ENCODE data around the gene DARS1. TPM values are rescaled to one million over a fixed set of nuclear protein-coding genes. Genes with fewer than 3 reads are reported as not detected.

The DARS1 gene
- polyA plus RNA-seq, 3 donors, result 24.4 to 53.0 (median 46.2) TPM

- Histone ChIP-seq H3K27me3 (ENCODE audit: control insufficient read depth in 2 of 2, insufficient read depth in 2 of 2, low read length in 2 of 2) (no peaks in the 10 kb centered on the region), H3K27ac (ENCODE audit: low read depth in 1 of 2, low read length in 2 of 2) (peak overlapping the region; percentile 85 to 90), H2AFZ (ENCODE audit: insufficient read depth, low read depth, low read length, poor library complexity, severe bottlenecking) (no peak overlapping the region), H3K4me3 (replicated peaks in 1 of 3; ENCODE audit: low read depth in 2 of 3, low read length in 3 of 3) (peak overlapping the region in 1 of 3 experiments; percentile 30), H3K79me2 (ENCODE audit: insufficient read depth, low read length) (peaks cover 43% of the 10 kb centered on the region), H4K20me1 (ENCODE audit: insufficient read depth, low read length) (no peaks in the 10 kb centered on the region), H3K9ac (ENCODE audit: insufficient read depth, low read length, poor library complexity, severe bottlenecking) (no peak overlapping the region), H3K9me3 (replicated peaks in 1 of 2; ENCODE audit: control insufficient read depth in 1 of 2, insufficient read depth in 1 of 2, low read length in 2 of 2) (no peaks in the 10 kb centered on the region), H3K4me1 (ENCODE audit: control insufficient read depth in 1 of 2, insufficient read depth in 2 of 2, low read length in 2 of 2) (peaks cover 100% of the 10 kb centered on the region in 2 donors), H3K36me3 (replicated peaks in 1 of 2; ENCODE audit: control insufficient read depth in 1 of 2, insufficient read depth in 2 of 2, low read length in 2 of 2) (no peaks in the 10 kb centered on the region), H3K4me2 (replicated peaks; ENCODE audit: extremely low read depth, low read length, poor library complexity, severe bottlenecking) (peak overlapping the region; percentile 42)
- intact Hi-C loops (cut with micrococcal nuclease), result no loop called here
- no peak overlapping the region for H3K4me3 Mint-ChIP-seq
- WGBS (ENCODE audit: insufficient coverage), result 0% methylated on average over 2 of the region's 5 CpGs
- H3K4me1 Mint-ChIP-seq, result peaks cover 91% of the 10 kb centered on the region
- no peaks in the 10 kb centered on the region for H3K9me3 Mint-ChIP-seq
- peak overlapping the region; percentile 82 to 97 (median 94) for H3K27ac Mint-ChIP-seq
- peak; percentile 70 to 81 (median 76) for DNase-seq
- no peaks in the 10 kb centered on the region for H3K36me3 Mint-ChIP-seq
- no peaks in the 10 kb centered on the region for H3K27me3 Mint-ChIP-seq (ENCODE audit: low read depth in 3 of 3)
- no peak for TF ChIP-seq CTCF (IDR thresholded peaks at IDR 0.05)
Measured at GRCh38 chr2:136019306-136019705, 33.9 kb upstream of the DARS1 start.

- Histone ChIP-seq H3K4me3 (replicated peaks in 1 of 3; ENCODE audit: low read depth in 2 of 3, low read length in 3 of 3) (peak overlapping the region in 1 of 3 experiments; percentile 30), H3K36me3 (replicated peaks in 1 of 2; ENCODE audit: control insufficient read depth in 1 of 2, insufficient read depth in 2 of 2, low read length in 2 of 2) (no peaks in the 10 kb centered on the region), H3K9ac (ENCODE audit: insufficient read depth, low read length, poor library complexity, severe bottlenecking) (no peak overlapping the region), H3K27ac (ENCODE audit: low read depth in 1 of 2, low read length in 2 of 2) (peak overlapping the region; percentile 75 to 85), H4K20me1 (ENCODE audit: insufficient read depth, low read length) (no peaks in the 10 kb centered on the region), H3K4me1 (ENCODE audit: control insufficient read depth in 1 of 2, insufficient read depth in 2 of 2, low read length in 2 of 2) (peaks cover 99 to 100% of the 10 kb centered on the region in 2 donors), H3K9me3 (replicated peaks in 1 of 2; ENCODE audit: control insufficient read depth in 1 of 2, insufficient read depth in 1 of 2, low read length in 2 of 2) (no peaks in the 10 kb centered on the region), H3K27me3 (ENCODE audit: control insufficient read depth in 2 of 2, insufficient read depth in 2 of 2, low read length in 2 of 2) (no peaks in the 10 kb centered on the region), H3K79me2 (ENCODE audit: insufficient read depth, low read length) (peaks cover 37% of the 10 kb centered on the region), H3K4me2 (replicated peaks; ENCODE audit: extremely low read depth, low read length, poor library complexity, severe bottlenecking) (no peak overlapping the region), H2AFZ (ENCODE audit: insufficient read depth, low read depth, low read length, poor library complexity, severe bottlenecking) (no peak overlapping the region)
- Mint-ChIP-seq H3K9me3 (no peaks in the 10 kb centered on the region), H3K27ac (peak overlapping the region; percentile 82 to 97 (median 94)), H3K27me3 (ENCODE audit: low read depth in 3 of 3) (peaks cover 0 to 2% (median 1%) of the 10 kb centered on the region in 3 donors), H3K36me3 (no peaks in the 10 kb centered on the region), H3K4me3 (no peak overlapping the region), H3K4me1 (peaks cover 92% of the 10 kb centered on the region)
- no peak for TF ChIP-seq CTCF (IDR thresholded peaks at IDR 0.05)
- intact Hi-C loops (cut with micrococcal nuclease), result no loop called here
- WGBS (ENCODE audit: insufficient coverage), result 94% methylated on average over 5 of the region's 7 CpGs
- no peak for DNase-seq
Measured at GRCh38 chr2:136017786-136018185, 32.4 kb upstream of the DARS1 start.
